Activated CD4-positive, alpha-beta T cell treated with anti-CD3 and anti-CD28 coated beads, Interleukin-2, amount 50 U/mL, for 24 hours (primary cell): ENCODE measurements around the gene TERB2.
"Not testable (repeated sequence)": the region's sequence is repeated elsewhere in the genome, so short reads cannot be mapped to it uniquely, and the experiment has no call there.

ENCODE experiments used
- DNase-seq, 2 donors: peaks; one replicate each; pipeline ENCODE4 v3.0.0-alpha.2; 2020; ENCODE audit warnings: low read depth in 1 of 2, low spot score in 1 of 2

TERB2 gene

GRCh38 chr15:44956388-44956787 is at the start of gene TERB2:
Gene TERB2, plus strand, starts transcription at chr15:44956687. Its CDS starts 32 bp downstream, at chr15:44956719.
- DNase-seq, result no peak

- no peak for DNase-seq
These were observed 47.1 kb upstream of the TERB2 start for GRCh38 chr15:44909423-44909822.

GRCh38 chr15:44910981-44911625 is 45.4 kb upstream of the TERB2 start:
- no peak for DNase-seq

- not testable (repeated sequence) for DNase-seq
These were observed 44.3 kb upstream of the TERB2 start for GRCh38 chr15:44912186-44912585.

- not testable (repeated sequence) for DNase-seq
These were observed 43.5 kb upstream of the TERB2 start for GRCh38 chr15:44912974-44913448.

GRCh38 chr15:44918136-44918535 is 38.4 kb upstream of the TERB2 start:
- DNase-seq, result no peak

GRCh38 chr15:44928658-44929057 is 27.8 kb upstream of the TERB2 start:
- not testable (repeated sequence) for DNase-seq

- not testable (repeated sequence) for DNase-seq
These were observed 26.2 kb upstream of the TERB2 start for GRCh38 chr15:44930283-44930682.

- not testable (repeated sequence) for DNase-seq
These were observed 1.8 kb downstream of the TERB2 start for GRCh38 chr15:44958302-44958701.

GRCh38 chr15:44968475-44968874 is 12.0 kb downstream of the TERB2 start:
- no peak for DNase-seq

- DNase-seq, result no peak
These were observed 14.5 kb downstream of the TERB2 start for GRCh38 chr15:44971036-44971435.

GRCh38 chr15:44976183-44976582 is 19.7 kb downstream of the TERB2 start:
- not testable (repeated sequence) for DNase-seq

GRCh38 chr15:44977781-44978180 is 21.3 kb downstream of the TERB2 start:
- DNase-seq, result not testable (repeated sequence)

GRCh38 chr15:44979617-44980339 is 23.3 kb downstream of the TERB2 start:
- DNase-seq, result not testable (repeated sequence)

- not testable (repeated sequence) for DNase-seq
These were observed 27.7 kb downstream of the TERB2 start for GRCh38 chr15:44984144-44984543.

GRCh38 chr15:44986346-44987055 is 30.0 kb downstream of the TERB2 start:
- DNase-seq, result not testable (repeated sequence)

GRCh38 chr15:44987711-44988110 is 31.2 kb downstream of the TERB2 start:
- DNase-seq, result not testable (repeated sequence)

GRCh38 chr15:44988184-44988869 is 31.8 kb downstream of the TERB2 start:
- DNase-seq, result not testable (repeated sequence)

- not testable (repeated sequence) for DNase-seq
These were observed 32.4 kb downstream of the TERB2 start for GRCh38 chr15:44988870-44989219.

- DNase-seq, result not testable (repeated sequence)
These were observed 41.1 kb downstream of the TERB2 start for GRCh38 chr15:44997632-44998031.

GRCh38 chr15:44999105-44999504 is 42.6 kb downstream of the TERB2 start:
- no peak for DNase-seq
